GM19240 (cell line): ENCODE results near the gene BTLA.
"Not testable (repeated sequence)": the region's sequence is repeated elsewhere in the genome, so short reads cannot be mapped to it uniquely, and the experiment has no call there.

Experiments used
- DNase-seq: peaks from one replicate; pipeline ENCODE4 v3.0.0; 2011; ENCODE audit warnings: low spot score; ENCODE audit not compliant: insufficient read length

The BTLA gene

GRCh38 chr3:112498914-112499711, at the start of gene BTLA:
TSS of gene BTLA (minus strand) at chr3:112499472. CDS start at chr3:112499358, 114 bp downstream.
- peak; percentile 9 for DNase-seq

- DNase-seq: no peak
Observed at GRCh38 chr3:112546216-112546759, 47.0 kb upstream of the BTLA start.

GRCh38 chr3:112539825-112540650, 40.8 kb upstream of the BTLA start:
- DNase-seq: peak; percentile 21

GRCh38 chr3:112531358-112531781, 32.1 kb upstream of the BTLA start:
- no peak for DNase-seq

GRCh38 chr3:112530573-112530972, 31.3 kb upstream of the BTLA start:
- no peak for DNase-seq

- DNase-seq: not testable (repeated sequence)
Observed at GRCh38 chr3:112524127-112524526, 24.9 kb upstream of the BTLA start.

GRCh38 chr3:112519424-112520001, 20.2 kb upstream of the BTLA start:
- DNase-seq: no peak

GRCh38 chr3:112518970-112519369, 19.7 kb upstream of the BTLA start:
- DNase-seq: not testable (repeated sequence)

- DNase-seq: no peak
Observed at GRCh38 chr3:112514527-112515128, 15.4 kb upstream of the BTLA start.

- DNase-seq: no peak
Observed at GRCh38 chr3:112512320-112512719, 13.0 kb upstream of the BTLA start.

GRCh38 chr3:112508860-112509259, 9.6 kb upstream of the BTLA start:
- DNase-seq: no peak

- DNase-seq: no peak
Observed at GRCh38 chr3:112508261-112508660, 9.0 kb upstream of the BTLA start.

- no peak for DNase-seq
Observed at GRCh38 chr3:112505907-112506306, 6.6 kb upstream of the BTLA start.

GRCh38 chr3:112504123-112504522, 4.9 kb upstream of the BTLA start:
- DNase-seq: no peak

- DNase-seq: no peak
Observed at GRCh38 chr3:112503304-112503972, 4.2 kb upstream of the BTLA start.

GRCh38 chr3:112500621-112501020, 1.3 kb upstream of the BTLA start:
- no peak for DNase-seq

- no peak for DNase-seq
Observed at GRCh38 chr3:112497897-112498548, 1.2 kb downstream of the BTLA start.

GRCh38 chr3:112496366-112497067, 2.8 kb downstream of the BTLA start:
- DNase-seq: no peak

GRCh38 chr3:112494448-112494767, 4.9 kb downstream of the BTLA start:
- DNase-seq: not testable (repeated sequence)

GRCh38 chr3:112492124-112492523, 7.1 kb downstream of the BTLA start:
- no peak for DNase-seq
